Mucosa of descending colon (tissue), 3 donors: Measurements from ENCODE around the gene MAGEH1. TPM values are rescaled to one million over a fixed set of nuclear protein-coding genes. Genes with fewer than 3 reads are reported as not detected.
"Not testable (repeated sequence)": the region's sequence is repeated elsewhere in the genome, so short reads cannot be mapped to it uniquely, and the experiment has no call there.

ENCODE experiments used
- ATAC-seq: fragments of 200-7000 bp; cut with Tn5 transposase; one replicate; pipeline ENCODE4 v1.9.1; 2020; ENCODE audit warnings: mild to moderate bottlenecking, moderate library complexity
- DNase-seq, 3 donors: peaks; one replicate each; pipeline ENCODE4 v3.0.0-alpha.2; 2020
- H3K36me3 ChIP-seq: fragments of 200-600 bp; one replicate; pipeline ENCODE4 v1.8.0; 2021; ENCODE audit warnings: low read depth, mild to moderate bottlenecking
- H3K4me1 ChIP-seq: fragments of 200-600 bp; one replicate; pipeline ENCODE4 v1.8.0; 2021; ENCODE audit warnings: low read depth, mild to moderate bottlenecking
- H3K4me3 ChIP-seq: fragments of 200-600 bp; one replicate; pipeline ENCODE4 v1.8.0; 2021; ENCODE audit warnings: mild to moderate bottlenecking
- H3K9me3 ChIP-seq: fragments of 200-600 bp; one replicate; pipeline ENCODE4 v1.8.0; 2021; ENCODE audit warnings: mild to moderate bottlenecking
- CTCF ChIP-seq: fragments of 200-600 bp; IDR thresholded peaks from one replicate; pipeline ENCODE4 v1.8.0; 2022; ENCODE audit warnings: antibody characterized with exemption, mild to moderate bottlenecking
- intact Hi-C, 2 donors: fragments of 100-400 bp; cut with DNase I in 1 of 2; cut with micrococcal nuclease in 1 of 2; formaldehyde crosslinking; loops; one replicate each; pipeline versions ENCODE4 v1.11.0 to v1.11.1; 2022; cut with DNase I, micrococcal nuclease
- total RNA-seq, 3 donors: library from RNA; stranded (reverse); fragmentation: NEBNext Ultra II Directional in 2 of 3; extraction: Animal tissue kit (Norgen Biotek cat#: 25700) in 2 of 3; gene quantifications; one replicate each; pipeline versions ENCODE4 v1.2.1 to v1.2.4, GENCODE V29; 2021 to 2023
- donor health status: DM: no; HTN: no; CAD: no; lungs with moderate emphysema.
- donor health status: DM: no; HTN: no; CAD: no.
- donor health status: DM: no; HTN: yes; CAD: no.

Gene MAGEH1
- total RNA-seq, 3 donors from 2014 or later, result 3.8 to 18.3 (median 7.1) TPM

- no peak for DNase-seq
- no peaks in the 10 kb centered on the region for H3K4me1 ChIP-seq
- no peaks in the 10 kb centered on the region for H3K36me3 ChIP-seq
- no peak for TF ChIP-seq CTCF
- no peak for ATAC-seq
- intact Hi-C loops, result no loop called here
- H3K4me3 ChIP-seq, result no peak overlapping the region
- no peaks in the 10 kb centered on the region for H3K9me3 ChIP-seq
Observed at GRCh38 chrX:55452833-55453124, 852 bp downstream of the MAGEH1 start.

GRCh38 chrX:55455708-55456107 is 3.8 kb downstream of the MAGEH1 start:
- H3K36me3 ChIP-seq, H3K4me3 ChIP-seq, intact Hi-C loops, DNase-seq, ATAC-seq, H3K9me3 ChIP-seq, H3K4me1 ChIP-seq: not testable (repeated sequence)

- H3K36me3 ChIP-seq, intact Hi-C loops, H3K9me3 ChIP-seq, ATAC-seq, H3K4me1 ChIP-seq, DNase-seq, H3K4me3 ChIP-seq: not testable (repeated sequence)
Observed at GRCh38 chrX:55459426-55459825, 7.5 kb downstream of the MAGEH1 start.

- ATAC-seq, H3K4me1 ChIP-seq, H3K4me3 ChIP-seq, intact Hi-C loops, H3K36me3 ChIP-seq, DNase-seq, H3K9me3 ChIP-seq: not testable (repeated sequence)
Observed at GRCh38 chrX:55459926-55460325, 8.0 kb downstream of the MAGEH1 start.

- H3K36me3 ChIP-seq, DNase-seq, ATAC-seq, H3K4me1 ChIP-seq, H3K4me3 ChIP-seq, H3K9me3 ChIP-seq, intact Hi-C loops: not testable (repeated sequence)
Observed at GRCh38 chrX:55464050-55464449, 12.1 kb downstream of the MAGEH1 start.

- H3K4me1 ChIP-seq, H3K36me3 ChIP-seq, ATAC-seq, intact Hi-C loops, DNase-seq, H3K9me3 ChIP-seq, H3K4me3 ChIP-seq: not testable (repeated sequence)
Observed at GRCh38 chrX:55465108-55465507, 13.2 kb downstream of the MAGEH1 start.

- H3K4me3 ChIP-seq, H3K4me1 ChIP-seq, DNase-seq, ATAC-seq, H3K9me3 ChIP-seq, intact Hi-C loops, H3K36me3 ChIP-seq: not testable (repeated sequence)
Observed at GRCh38 chrX:55465791-55466190, 13.9 kb downstream of the MAGEH1 start.

GRCh38 chrX:55479956-55480355 is 28.0 kb downstream of the MAGEH1 start:
- ATAC-seq, H3K9me3 ChIP-seq, H3K4me1 ChIP-seq, H3K4me3 ChIP-seq, H3K36me3 ChIP-seq, DNase-seq, intact Hi-C loops: not testable (repeated sequence)

GRCh38 chrX:55480390-55481062 is 28.6 kb downstream of the MAGEH1 start:
- no peaks in the 10 kb centered on the region for H3K36me3 ChIP-seq
- no peak for TF ChIP-seq CTCF
- H3K4me1 ChIP-seq, result no peaks in the 10 kb centered on the region
- no peaks in the 10 kb centered on the region for H3K9me3 ChIP-seq
- ATAC-seq (no peak), DNase-seq (no peak)
- no peak overlapping the region for H3K4me3 ChIP-seq
- intact Hi-C loops, result no loop called here
